IMR-90 (cell line): ENCODE data around the gene DVL1. TPM values are rescaled to one million over a fixed set of nuclear protein-coding genes. Genes with fewer than 3 reads are reported as not detected.

Experiments
- ATAC-seq: fragments of 200-7000 bp; cut with Tn5 transposase; 2 replicates; pipeline ENCODE4 v1.9.1; 2020; ENCODE audit warnings: low read depth, mild to moderate bottlenecking, moderate library complexity
- BruUV-seq: library from RNA; stranded (reverse); fragments of 400-500 nt; replicated peaks from 2 replicates; lab custom pipeline; 2021; lab: Mats Ljungman, UMichigan
- CTCF ChIA-PET: fragments of 300-600 bp; formaldehyde crosslinking; extraction: SDS; loops from one replicate; lab custom pipeline; 2021; ENCODE audit warnings: antibody characterized with exemption; lab: Yijun Ruan, JAX
- POLR2A ChIA-PET: fragments of 300-600 bp; sonication (Branson Sonifier 250); formaldehyde crosslinking; loops from one replicate; lab custom pipeline; 2022; ENCODE audit warnings: antibody characterized with exemption; ENCODE audit not compliant: unreplicated experiment; lab: Charles Lee
- DNase-seq: peaks from one replicate; pipeline ENCODE4 v3.0.0; 2013
- H2AFZ ChIP-seq: replicated peaks from 2 replicates; pipeline ENCODE3; 2013; ENCODE audit warnings: low read length, mild to moderate bottlenecking; ENCODE audit not compliant: poor library complexity
- H2AK5ac ChIP-seq: 2 replicates; pipeline ENCODE4 v1.6.1; 2013; ENCODE audit warnings: low read depth, low read length, inconsistent platforms
- H2AK9ac ChIP-seq: replicated peaks from 2 replicates; pipeline ENCODE3; 2013; ENCODE audit warnings: mild to moderate bottlenecking, low read depth, low read length, moderate library complexity; ENCODE audit not compliant: poor library complexity
- H2BK120ac ChIP-seq: 2 replicates; pipeline ENCODE4 v1.6.1; 2013; ENCODE audit warnings: low read depth, low read length, inconsistent platforms
- H2BK15ac ChIP-seq: 3 replicates; pipeline ENCODE4 v1.6.1; 2013; ENCODE audit warnings: low read depth, low read length, inconsistent platforms
- H2BK20ac ChIP-seq: 2 replicates; pipeline ENCODE4 v1.6.1; 2013; ENCODE audit warnings: low read depth, mild to moderate bottlenecking, inconsistent platforms, low read length, moderate library complexity
- H2BK5ac ChIP-seq: 2 replicates; pipeline ENCODE4 v1.6.1; 2013; ENCODE audit warnings: mild to moderate bottlenecking, low read depth, low read length, inconsistent platforms; ENCODE audit not compliant: poor library complexity, severe bottlenecking
- H3K14ac ChIP-seq: replicated peaks from 2 replicates; pipeline ENCODE4 v1.6.1; 2013; ENCODE audit warnings: low read depth, low read length, inconsistent platforms
- H3K18ac ChIP-seq: 2 replicates; pipeline ENCODE4 v1.6.1; 2013; ENCODE audit warnings: low read depth, low read length, control low read depth
- H3K23ac ChIP-seq: 2 replicates; pipeline ENCODE4 v1.6.1; 2013; ENCODE audit warnings: low read depth, low read length, inconsistent platforms
- H3K27ac ChIP-seq: 2 replicates; pipeline ENCODE4 v1.5.1; 2013; ENCODE audit warnings: mild to moderate bottlenecking, control low read depth, low read length; ENCODE audit not compliant: insufficient read depth
- H3K27me3 ChIP-seq: 2 replicates; pipeline ENCODE4 v1.6.1; 2013; ENCODE audit warnings: low read length; ENCODE audit not compliant: control insufficient read depth, insufficient read depth
- H3K36me3 ChIP-seq: 2 replicates; pipeline ENCODE4 v1.6.1; 2013; ENCODE audit warnings: low read length, mixed read lengths; ENCODE audit not compliant: control insufficient read depth, insufficient read depth
- H3K4ac ChIP-seq: 2 replicates; pipeline ENCODE4 v1.6.1; 2013; ENCODE audit warnings: low read depth, low read length, inconsistent platforms
- H3K4me1 ChIP-seq: 2 replicates; pipeline ENCODE4 v1.6.1; 2013; ENCODE audit warnings: low read length, mixed read lengths; ENCODE audit not compliant: control insufficient read depth, insufficient read depth
- H3K4me2 ChIP-seq: 2 replicates; pipeline ENCODE4 v1.6.1; 2013; ENCODE audit warnings: low read depth, mild to moderate bottlenecking, control low read depth, low read length, moderate library complexity
- H3K4me3 ChIP-seq: 2 replicates; pipeline ENCODE4 v1.5.1; 2013; ENCODE audit warnings: low read depth, mild to moderate bottlenecking, control low read depth, low read length, moderate library complexity; ENCODE audit not compliant: insufficient read depth
- H3K56ac ChIP-seq: 2 replicates; pipeline ENCODE4 v1.6.1; 2013; ENCODE audit warnings: low read length, inconsistent platforms; ENCODE audit not compliant: insufficient read depth; ENCODE audit errors: extremely low read depth
- H3K79me1 ChIP-seq, 2 experiments: 2 replicates each; pipeline ENCODE4 v1.6.1; 2013; ENCODE audit warnings: low read length in 2 of 2, inconsistent platforms in 1 of 2, low read depth in 1 of 2
- H3K9ac ChIP-seq: 2 replicates; pipeline ENCODE4 v1.6.1; 2013; ENCODE audit warnings: low read depth, low read length, control low read depth
- H3K9me1 ChIP-seq: 2 replicates; pipeline ENCODE4 v1.6.1; 2013; ENCODE audit warnings: low read length, inconsistent platforms; ENCODE audit not compliant: insufficient read depth
- H3K9me3 ChIP-seq: 2 replicates; pipeline ENCODE4 v1.6.1; 2013; ENCODE audit warnings: low read length; ENCODE audit not compliant: control insufficient read depth, insufficient read depth
- H4K20me1 ChIP-seq: 2 replicates; pipeline ENCODE4 v1.6.1; 2013; ENCODE audit warnings: low read length, inconsistent platforms; ENCODE audit not compliant: insufficient read depth
- H4K5ac ChIP-seq: 2 replicates; pipeline ENCODE4 v1.6.1; 2013; ENCODE audit warnings: mild to moderate bottlenecking, low read depth, low read length, control low read depth
- H4K8ac ChIP-seq, 2 experiments: 2 replicates each; pipeline ENCODE4 v1.6.1; 2013; ENCODE audit warnings: low read depth in 2 of 2, low read length in 2 of 2, control low read depth in 1 of 2, inconsistent platforms in 1 of 2
- H4K91ac ChIP-seq: 2 replicates; pipeline ENCODE4 v1.6.1; 2013; ENCODE audit warnings: low read depth, low read length, inconsistent platforms; ENCODE audit not compliant: insufficient read depth
- CEBPB ChIP-seq: IDR thresholded peaks from 2 replicates; pipeline ENCODE4 v1.6.1; 2012; ENCODE audit warnings: low read depth, low read length, improper control_type of control experiment
- MAFK ChIP-seq: IDR thresholded peaks from 2 replicates; pipeline ENCODE4 v1.6.1; 2012; ENCODE audit warnings: low read depth, low read length, improper control_type of control experiment
- MXI1 ChIP-seq: IDR thresholded peaks from 2 replicates; pipeline ENCODE4 v1.6.1; 2012; ENCODE audit warnings: low read depth, mild to moderate bottlenecking, low read length, moderate library complexity, borderline replicate concordance
- RFX5 ChIP-seq: IDR thresholded peaks from 2 replicates; pipeline ENCODE4 v1.8.0; 2012; ENCODE audit warnings: low read depth, mild to moderate bottlenecking, low read length, moderate library complexity
- WGBS, 2 experiments: methylation state at CpG; one replicate each; pipeline versions ENCODE4 v1.1.5 to v1.1.7; 2013; ENCODE audit warnings: missing lambda C conversion rate in 2 of 2; ENCODE audit not compliant: insufficient read length in 1 of 2; ENCODE audit errors: extremely low coverage in 2 of 2; 5-methylcytosine and 5-hydroxymethylcytosine counted together
- dilution Hi-C: fragments of 300-500 bp; cut with HindIII; formaldehyde crosslinking; loops from one replicate; pipeline ENCODE4 v1.14.3; 2018; ENCODE audit warnings: low sequenced_read_pairs; ENCODE audit not compliant: unreplicated experiment
- in situ Hi-C: fragments of 300-500 bp; cut with MboI; formaldehyde crosslinking; loops from 3 replicates; pipeline ENCODE4 v1.14.3; 2019; ENCODE audit warnings: low sequenced_read_pairs, inconsistent platforms, mixed read lengths
- intact Hi-C: fragments of 100-400 bp; cut with micrococcal nuclease; formaldehyde crosslinking; loops from 2 replicates; pipeline ENCODE4 v1.10.0; 2022
- polyA plus RNA-seq, 3 experiments: library from polyadenylated mRNA; depleted of rRNA; stranded (reverse); fragments of >200 nt; gene quantifications; 2 replicates each; pipeline ENCODE4 v1.2.3, GENCODE V29; 2012; ENCODE audit warnings: low replicate concordance in 1 of 3
- total RNA-seq: library from RNA; depleted of rRNA; stranded (reverse); fragments of >200 nt; gene quantifications from 2 replicates; pipeline ENCODE4 v1.2.3, GENCODE V29; 2012

Gene DVL1
- total and polyA plus RNA-seq, 2 of the 4 experiments (the other 2 are of a cell fraction): 27.2 to 35.9 TPM

- H3K23ac ChIP-seq: no peak overlapping the region
- WGBS, 2 experiments: 90% methylated on average over 28 of the region's 48 CpGs; no CpG with 5 or more reads in 1 of the 2 experiments
- in situ Hi-C loops: no loop called here
- ChIA-PET POLR2A (no interaction called here), CTCF (no interaction called here)
- H2BK15ac ChIP-seq: no peak overlapping the region
- dilution Hi-C loops: no loop called here
- H3K9me3 ChIP-seq: no peaks in the 10 kb centered on the region
- H3K4ac ChIP-seq: no peak overlapping the region
- no peak for DNase-seq
- H3K27ac ChIP-seq: no peak overlapping the region
- peaks cover 16% of the 10 kb centered on the region for H3K36me3 ChIP-seq
- no peak overlapping the region for H3K14ac ChIP-seq
- ATAC-seq: no peak
- no peak overlapping the region for H2BK20ac ChIP-seq
- H3K27me3 ChIP-seq: no peaks in the 10 kb centered on the region
- H3K4me2 ChIP-seq: no peak overlapping the region
- peaks cover 19% of the 10 kb centered on the region for H4K20me1 ChIP-seq
- H2AFZ ChIP-seq: no peak overlapping the region
- no peak overlapping the region for H2BK120ac ChIP-seq
- no peak overlapping the region for H4K5ac ChIP-seq
- peaks cover 7 to 11% of the 10 kb centered on the region in 2 experiments; a peak in 2 of 4 replicates for H3K79me1 ChIP-seq
- no peak for TF ChIP-seq RFX5
- TF ChIP-seq MXI1: no peak
- no peak for TF ChIP-seq MAFK
- TF ChIP-seq CEBPB: no peak
- H3K18ac ChIP-seq: no peak overlapping the region
- H3K4me1 ChIP-seq: no peaks in the 10 kb centered on the region
- H4K91ac ChIP-seq: no peak overlapping the region
- no peak overlapping the region for H3K4me3 ChIP-seq
- BruUV-seq: no TSS peak
- no peak overlapping the region for H2BK5ac ChIP-seq
- H3K56ac ChIP-seq: no peak overlapping the region
- no peak overlapping the region for H4K8ac ChIP-seq
- intact Hi-C loops: no loop called here
- no peak overlapping the region for H2AK9ac ChIP-seq
- H3K9ac ChIP-seq: no peak overlapping the region
- no peak overlapping the region for H2AK5ac ChIP-seq
- peaks cover 9% of the 10 kb centered on the region for H3K9me1 ChIP-seq
Measured at GRCh38 chr1:1332774-1333480, 16.3 kb downstream of the DVL1 start.
